Transverse colon (tissue), 4 donors: ENCODE measurements around the gene RNFT2. TPM values are rescaled to one million over a fixed set of nuclear protein-coding genes. Genes with fewer than 3 reads are reported as not detected.

Experiments used
- DNase-seq: peaks from one replicate; pipeline ENCODE4 v3.0.0-alpha.2; 2019
- H3K27ac ChIP-seq, 4 donors: fragments of 200-600 bp; sonication (generic); 2 replicates each; pipeline ENCODE4 v1.5.1; 2016 to 2018; ENCODE audit warnings: inconsistent platforms in 4 of 4
- H3K27me3 ChIP-seq: fragments of 200-600 bp; sonication (generic); 2 replicates; pipeline ENCODE4 v1.5.1; 2017; ENCODE audit warnings: inconsistent platforms
- H3K36me3 ChIP-seq, 4 donors: fragments of 200-600 bp; sonication (generic); 2 replicates each; pipeline ENCODE4 v1.5.1; 2017 to 2019; ENCODE audit warnings: inconsistent platforms in 4 of 4
- H3K4me1 ChIP-seq, 4 donors: fragments of 200-600 bp; sonication (generic); 2 replicates each; pipeline ENCODE4 v1.5.1; 2017 to 2020; ENCODE audit warnings: inconsistent platforms in 4 of 4
- H3K4me3 ChIP-seq, 4 donors: fragments of 200-600 bp; sonication (generic); 1 replicate in 1 of 4; 2 replicates in 3 of 4; pipeline versions ENCODE4 v1.5.1 to v1.6.1; 2017 to 2019; ENCODE audit warnings: inconsistent platforms in 4 of 4
- H3K9me3 ChIP-seq, 2 donors: fragments of 200-600 bp; sonication (generic); 2 replicates each; pipeline ENCODE4 v1.5.1; 2017 to 2019; ENCODE audit warnings: inconsistent platforms in 2 of 2
- EP300 ChIP-seq: sonication (generic); formaldehyde crosslinking; IDR thresholded peaks from one replicate; pipeline ENCODE4 v1.6.1; 2017; ENCODE audit warnings: antibody characterized with exemption, low read depth
- POLR2A ChIP-seq: fragments of 450-650 bp; IDR thresholded peaks from one replicate; pipeline ENCODE4 v1.6.1; 2016; ENCODE audit warnings: antibody characterized with exemption, mild to moderate bottlenecking, moderate library complexity
- POLR2AphosphoS5 ChIP-seq, 3 donors: sonication (generic); formaldehyde crosslinking; IDR thresholded peaks; one replicate each; pipeline ENCODE4 v1.6.1; 2016; ENCODE audit warnings: antibody characterized with exemption in 3 of 3
- WGBS, 2 donors: methylation state at CpG; one replicate each; pipeline ENCODE4 v1.1.5; 2018; ENCODE audit warnings: low coverage in 1 of 2; 5-methylcytosine and 5-hydroxymethylcytosine counted together
- in situ Hi-C, 4 donors: fragments of 200-750 bp; cut with MboI; loops; one replicate each; pipeline versions ENCODE4 v1.15.0 to v1.15.1; 2017; ENCODE audit warnings: low sequenced_read_pairs in 3 of 4, low pct_ligation_motif_present in 1 of 4, low pct_unique_long_range_greater_than_20kb in 1 of 4
- intact Hi-C: fragments of 100-400 bp; cut with DNase I; formaldehyde crosslinking; loops from one replicate; pipeline ENCODE4 v1.15.1; 2023; ENCODE audit warnings: low total_unique reads
- total RNA-seq, 4 donors: library from RNA; depleted of rRNA; stranded (reverse); fragments of >200 nt; gene quantifications; one replicate each; pipeline ENCODE4 v1.1.0, GENCODE V29; 2016
- TF ChIP-seq, protein P1 (sequence below), 5 experiments: fragments of 200-600 bp in 3 of 5; fragments of 450-650 bp in 2 of 5; sonication (generic) in 3 of 5; IDR thresholded peaks; 1 replicate in 2 of 5; 2 replicates in 3 of 5; pipeline ENCODE4 v1.5.1; 2016 to 2017; ENCODE audit warnings: antibody characterized with exemption in 5 of 5, inconsistent platforms in 3 of 5, mild to moderate bottlenecking in 2 of 5, moderate library complexity in 1 of 5

The RNFT2 gene
- total RNA-seq, 4 donors from 2014 or later = 0.20 to 1.1 (median 0.68) TPM; not detected in 1

DNA sequence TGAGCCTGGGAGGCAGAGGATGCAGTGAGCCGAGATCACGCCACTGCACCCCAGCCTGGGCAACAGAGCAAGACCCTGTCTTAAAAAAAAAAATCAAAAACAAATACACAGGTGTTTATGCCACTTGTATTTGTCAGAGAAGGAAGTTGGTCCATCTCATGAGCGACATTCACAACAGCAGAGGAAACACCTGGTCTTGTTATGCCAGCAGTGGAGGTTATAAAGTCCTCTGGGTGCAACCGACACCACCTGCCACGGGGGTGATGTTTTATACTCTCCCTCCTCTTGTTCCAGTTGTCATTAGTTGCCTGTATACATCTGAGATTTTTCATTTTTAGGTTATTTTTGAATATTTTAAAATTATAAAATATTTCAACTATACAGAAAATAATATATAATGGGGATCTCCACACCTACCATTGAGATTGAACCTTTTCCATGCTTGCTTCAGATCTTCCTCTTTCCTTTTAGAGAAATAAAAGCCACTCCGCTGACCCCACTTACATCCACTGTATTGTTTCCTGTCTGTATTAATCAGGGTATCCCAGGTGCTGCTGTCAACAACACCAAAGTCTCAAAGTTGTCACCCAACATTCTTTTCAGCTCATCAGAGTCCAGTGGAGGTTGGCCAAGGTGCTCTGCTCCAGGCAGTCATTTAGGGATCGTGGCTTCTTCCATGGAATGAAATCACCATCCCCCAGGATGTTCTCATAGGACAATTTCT is 65.1 kb downstream of the RNFT2 start:
- 49 to 52% methylated on average over 5 to 7 of the region's 7 CpGs for WGBS, 2 donors
- intact Hi-C loops (no loop called here), in situ Hi-C loops (no loop called here)
- H3K9me3 ChIP-seq = no peaks in the 10 kb centered on the region
- H3K27me3 ChIP-seq = no peaks in the 10 kb centered on the region
- TF ChIP-seq POLR2A (no peak), EP300 (no peak), POLR2AphosphoS5 (IDR thresholded peaks at IDR 0.05) (no peak)
- TF ChIP-seq, protein P1, sequence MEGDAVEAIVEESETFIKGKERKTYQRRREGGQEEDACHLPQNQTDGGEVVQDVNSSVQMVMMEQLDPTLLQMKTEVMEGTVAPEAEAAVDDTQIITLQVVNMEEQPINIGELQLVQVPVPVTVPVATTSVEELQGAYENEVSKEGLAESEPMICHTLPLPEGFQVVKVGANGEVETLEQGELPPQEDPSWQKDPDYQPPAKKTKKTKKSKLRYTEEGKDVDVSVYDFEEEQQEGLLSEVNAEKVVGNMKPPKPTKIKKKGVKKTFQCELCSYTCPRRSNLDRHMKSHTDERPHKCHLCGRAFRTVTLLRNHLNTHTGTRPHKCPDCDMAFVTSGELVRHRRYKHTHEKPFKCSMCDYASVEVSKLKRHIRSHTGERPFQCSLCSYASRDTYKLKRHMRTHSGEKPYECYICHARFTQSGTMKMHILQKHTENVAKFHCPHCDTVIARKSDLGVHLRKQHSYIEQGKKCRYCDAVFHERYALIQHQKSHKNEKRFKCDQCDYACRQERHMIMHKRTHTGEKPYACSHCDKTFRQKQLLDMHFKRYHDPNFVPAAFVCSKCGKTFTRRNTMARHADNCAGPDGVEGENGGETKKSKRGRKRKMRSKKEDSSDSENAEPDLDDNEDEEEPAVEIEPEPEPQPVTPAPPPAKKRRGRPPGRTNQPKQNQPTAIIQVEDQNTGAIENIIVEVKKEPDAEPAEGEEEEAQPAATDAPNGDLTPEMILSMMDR (IDR thresholded peaks at IDR 0.05) = no peak
- H3K36me3 ChIP-seq = no peaks in the 10 kb centered on the region
- H3K4me1 ChIP-seq = no peaks in the 10 kb centered on the region
- no peak overlapping the region for H3K4me3 ChIP-seq
- DNase-seq = no peak
- H3K27ac ChIP-seq = no peak overlapping the region

DNA sequence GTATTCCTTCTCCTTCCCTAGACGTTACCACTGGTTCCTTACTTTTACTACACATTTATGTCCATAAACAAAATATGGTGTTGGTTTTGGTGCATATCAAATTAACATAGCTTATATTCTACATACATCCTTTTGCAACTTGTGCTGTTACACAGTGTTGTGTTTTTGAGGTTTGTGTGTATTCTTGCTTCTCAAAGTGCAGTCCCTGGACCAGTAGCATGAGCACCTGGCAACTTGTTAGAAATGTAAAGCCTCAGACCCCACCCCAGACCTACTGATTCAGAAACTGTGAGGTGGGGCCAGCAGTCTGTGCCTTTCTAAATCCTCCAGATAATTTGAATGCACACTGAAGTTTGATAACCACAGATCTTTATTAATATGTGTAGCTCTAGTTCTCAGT is 65.9 kb downstream of the RNFT2 start:
- H3K36me3 ChIP-seq = no peaks in the 10 kb centered on the region
- TF ChIP-seq EP300 (no peak), POLR2A (no peak), POLR2AphosphoS5 (IDR thresholded peaks at IDR 0.05) (no peak)
- TF ChIP-seq, protein P1 (IDR thresholded peaks at IDR 0.05) = no peak
- no peak for DNase-seq
- no peaks in the 10 kb centered on the region for H3K9me3 ChIP-seq
- no peak overlapping the region for H3K27ac ChIP-seq
- H3K4me1 ChIP-seq = no peaks in the 10 kb centered on the region
- no peak overlapping the region for H3K4me3 ChIP-seq
- intact Hi-C loops = no loop called here
- WGBS, 2 donors = 0% methylated on average over 1 of the region's 1 CpG; no CpG with 5 or more reads in 1 of the 2 donors
- no peaks in the 10 kb centered on the region for H3K27me3 ChIP-seq
- in situ Hi-C loops = no loop called here

DNA sequence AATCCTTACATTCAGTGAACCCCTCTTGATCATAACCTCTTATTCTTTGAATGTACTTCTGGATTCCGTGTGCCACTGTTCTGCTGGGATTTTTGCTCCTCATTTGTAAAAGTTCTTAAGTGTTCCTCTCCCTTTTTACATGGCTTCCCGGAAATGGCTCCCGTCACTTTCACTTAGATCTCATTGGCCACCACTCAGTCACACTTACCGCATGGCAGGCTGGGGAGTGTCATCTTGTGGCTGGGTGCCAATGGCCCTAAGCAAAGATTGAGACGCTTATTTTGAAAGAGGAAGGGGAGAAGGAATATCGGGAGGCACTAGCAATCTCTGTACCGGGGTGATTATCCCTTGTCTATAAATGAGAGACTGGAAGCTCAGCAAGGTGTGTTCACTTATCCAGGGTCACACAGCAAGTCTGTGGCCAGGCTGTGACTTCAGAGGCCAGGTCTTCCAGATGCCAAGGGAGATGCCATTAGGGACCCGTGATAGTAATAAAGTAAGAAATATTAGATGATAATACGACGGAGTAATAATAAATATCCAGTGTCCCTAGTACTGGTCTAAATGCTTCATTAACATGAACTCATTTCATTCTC is 68.8 kb downstream of the RNFT2 start:
- intact Hi-C loops (no loop called here), in situ Hi-C loops (no loop called here)
- no peak for DNase-seq
- Histone ChIP-seq H3K36me3 (no peaks in the 10 kb centered on the region), H3K27ac (no peak overlapping the region), H3K9me3 (no peaks in the 10 kb centered on the region), H3K4me3 (no peak overlapping the region), H3K4me1 (no peaks in the 10 kb centered on the region), H3K27me3 (no peaks in the 10 kb centered on the region)
- 69 to 80% methylated on average over 9 to 10 of the region's 10 CpGs for WGBS, 2 donors
- TF ChIP-seq, protein P1 (IDR thresholded peaks at IDR 0.05) = no peak
- TF ChIP-seq EP300 (no peak), POLR2AphosphoS5 (IDR thresholded peaks at IDR 0.05) (no peak)

DNA sequence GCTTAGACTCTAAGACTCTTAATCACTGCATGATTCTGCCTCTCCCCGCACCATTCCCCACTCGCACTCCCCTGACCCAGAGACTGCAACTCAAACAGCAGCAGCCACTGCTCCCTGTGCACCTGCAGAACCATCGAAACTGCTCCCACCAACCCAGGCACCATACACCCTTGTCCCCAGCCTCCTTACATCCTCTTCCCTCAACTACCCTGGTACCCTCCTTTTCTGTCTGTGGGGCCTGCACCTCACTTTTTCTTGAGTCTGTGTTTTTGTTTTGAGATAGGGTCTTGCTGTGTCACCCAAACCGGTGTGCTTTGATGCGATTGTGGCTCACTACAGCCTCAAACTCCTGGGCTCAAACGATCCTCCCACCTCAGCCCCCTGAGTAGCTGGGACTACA is 69.4 kb downstream of the RNFT2 start:
- H3K4me3 ChIP-seq = no peak overlapping the region
- intact Hi-C loops = no loop called here
- DNase-seq = no peak
- no peaks in the 10 kb centered on the region for H3K36me3 ChIP-seq
- H3K27ac ChIP-seq = no peak overlapping the region
- WGBS, 2 donors = 89 to 92% methylated on average over 2 to 6 of the region's 6 CpGs
- H3K4me1 ChIP-seq = no peaks in the 10 kb centered on the region
- in situ Hi-C loops = no loop called here
- no peaks in the 10 kb centered on the region for H3K27me3 ChIP-seq
- TF ChIP-seq POLR2A (no peak), POLR2AphosphoS5 (IDR thresholded peaks at IDR 0.05) (no peak), EP300 (no peak)
- TF ChIP-seq, protein P1 (IDR thresholded peaks at IDR 0.05) = no peak
- H3K9me3 ChIP-seq = no peaks in the 10 kb centered on the region
